Breast epithelium (tissue), 4 donors: ENCODE measurements around the gene ETAA1. TPM values are rescaled to one million over a fixed set of nuclear protein-coding genes. Genes with fewer than 3 reads are reported as not detected.

Experiments used
- DNase-seq, 2 donors: peaks; one replicate each; pipeline ENCODE4 v3.0.0-alpha.2; 2019; ENCODE audit warnings: low spot score in 2 of 2
- H3K27ac ChIP-seq, 2 donors: fragments of 200-600 bp; sonication (generic) in 1 of 2; one replicate each; pipeline ENCODE4 v1.5.1; 2016 to 2019; ENCODE audit warnings: mild to moderate bottlenecking in 1 of 2
- H3K27me3 ChIP-seq, 2 donors: fragments of 200-600 bp; sonication (generic) in 1 of 2; one replicate each; pipeline versions ENCODE4 v1.5.1 to v1.6.0; 2017 to 2019; ENCODE audit warnings: control low read depth in 1 of 2, mild to moderate bottlenecking in 1 of 2
- H3K36me3 ChIP-seq: fragments of 200-600 bp; one replicate; pipeline ENCODE4 v1.5.1; 2019
- H3K4me1 ChIP-seq, 2 donors: fragments of 200-600 bp; sonication (generic); one replicate each; pipeline ENCODE4 v1.5.1; 2016 to 2019; ENCODE audit warnings: control low read depth in 1 of 2
- H3K4me3 ChIP-seq, 3 donors: fragments of 200-600 bp; sonication (generic); 1 replicate in 2 of 3; 2 replicates in 1 of 3; pipeline ENCODE4 v1.5.1; 2016 to 2019; ENCODE audit warnings: mild to moderate bottlenecking in 3 of 3, moderate library complexity in 2 of 3
- H3K9me3 ChIP-seq, 2 donors: fragments of 200-600 bp; sonication (generic) in 1 of 2; one replicate each; pipeline ENCODE4 v1.5.1; 2016 to 2019; ENCODE audit warnings: control low read depth in 1 of 2
- CTCF ChIP-seq, 3 donors: fragments of 450-650 bp; IDR thresholded peaks; one replicate each; pipeline ENCODE4 v1.5.1; 2016 to 2017; ENCODE audit warnings: antibody characterized with exemption in 3 of 3, mild to moderate bottlenecking in 3 of 3, moderate library complexity in 3 of 3
- POLR2A ChIP-seq: fragments of 450-650 bp; IDR thresholded peaks from one replicate; pipeline ENCODE4 v1.6.1; 2016; ENCODE audit warnings: antibody characterized with exemption, mild to moderate bottlenecking, moderate library complexity
- POLR2AphosphoS5 ChIP-seq, 3 donors: sonication (generic); formaldehyde crosslinking; IDR thresholded peaks; one replicate each; pipeline ENCODE4 v1.6.1; 2017; ENCODE audit warnings: antibody characterized with exemption in 3 of 3
- intact Hi-C: fragments of 100-400 bp; cut with DNase I; formaldehyde crosslinking; loops from one replicate; pipeline ENCODE4 v1.15.1; 2023; ENCODE audit warnings: low total_unique reads
- total RNA-seq, 3 donors: library from RNA; depleted of rRNA; stranded (reverse); fragments of >200 nt; gene quantifications; one replicate each; pipeline ENCODE4 v1.1.0, GENCODE V29; 2016

Gene ETAA1
- 10 to 100 TPM; 17.0 to 23.6 (median 19.7) TPM for total RNA-seq

GRCh38 chr2:67397143-67397986 lies at the start of gene ETAA1:
TSS of gene ETAA1 (plus strand) at chr2:67397333. CDS start at chr2:67397449, 116 bp downstream.
- H3K27me3 ChIP-seq, result no peaks in the 10 kb centered on the region
- DNase-seq, result peak; percentile 84 to 92
- H3K27ac ChIP-seq, result peak within 1 kb of the TSS; percentile 96 to 97
- intact Hi-C loops, result no loop called here
- H3K4me3 ChIP-seq, result peak within 1 kb of the TSS; percentile 91 to 95 (median 91)
- H3K36me3 ChIP-seq, result no peaks in the 10 kb centered on the region
- no peaks in the 10 kb centered on the region for H3K4me1 ChIP-seq
- TF ChIP-seq CTCF (IDR thresholded peaks at IDR 0.05) (no peak), POLR2A (peak; percentile 68), POLR2AphosphoS5 (IDR thresholded peaks at IDR 0.05) (peak; percentile 78 to 95 (median 81))
- no peaks in the 10 kb centered on the region for H3K9me3 ChIP-seq

GRCh38 chr2:67366832-67367412 lies 30.2 kb upstream of the ETAA1 start:
- Histone ChIP-seq H3K4me3 (no peak overlapping the region), H3K4me1 (no peaks in the 10 kb centered on the region), H3K36me3 (no peaks in the 10 kb centered on the region), H3K27me3 (no peaks in the 10 kb centered on the region), H3K9me3 (peaks cover 0 to 8% of the 10 kb centered on the region in 2 donors), H3K27ac (no peak overlapping the region)
- intact Hi-C loops, result no loop called here
- TF ChIP-seq POLR2AphosphoS5 (IDR thresholded peaks at IDR 0.05), result no peak
- TF ChIP-seq POLR2A, result no peak
- TF ChIP-seq CTCF (IDR thresholded peaks at IDR 0.05), result no peak
- no peak for DNase-seq

- no peaks in the 10 kb centered on the region for H3K9me3 ChIP-seq
- H3K4me3 ChIP-seq, result no peak overlapping the region
- H3K36me3 ChIP-seq, result no peaks in the 10 kb centered on the region
- no peak for DNase-seq
- TF ChIP-seq POLR2AphosphoS5 (IDR thresholded peaks at IDR 0.05), result no peak
- no peak for TF ChIP-seq POLR2A
- TF ChIP-seq CTCF (IDR thresholded peaks at IDR 0.05), result no peak
- intact Hi-C loops, result no loop called here
- H3K4me1 ChIP-seq, result no peaks in the 10 kb centered on the region
- H3K27me3 ChIP-seq, result no peaks in the 10 kb centered on the region
- H3K27ac ChIP-seq, result no peak overlapping the region
These were observed 22.7 kb upstream of the ETAA1 start for GRCh38 chr2:67374481-67374880.

GRCh38 chr2:67374949-67375348 lies 22.2 kb upstream of the ETAA1 start:
- H3K27me3 ChIP-seq, result no peaks in the 10 kb centered on the region
- no peak for TF ChIP-seq POLR2AphosphoS5 (IDR thresholded peaks at IDR 0.05)
- no peaks in the 10 kb centered on the region for H3K4me1 ChIP-seq
- H3K27ac ChIP-seq, result no peak overlapping the region
- no peaks in the 10 kb centered on the region for H3K9me3 ChIP-seq
- no peak for DNase-seq
- H3K4me3 ChIP-seq, result no peak overlapping the region
- intact Hi-C loops, result no loop called here
- H3K36me3 ChIP-seq, result no peaks in the 10 kb centered on the region

- Histone ChIP-seq H3K4me1 (no peaks in the 10 kb centered on the region), H3K9me3 (no peaks in the 10 kb centered on the region), H3K27ac (no peak overlapping the region), H3K36me3 (no peaks in the 10 kb centered on the region), H3K27me3 (no peaks in the 10 kb centered on the region), H3K4me3 (no peak overlapping the region)
- intact Hi-C loops, result no loop called here
- DNase-seq, result no peak
- TF ChIP-seq POLR2A (no peak), POLR2AphosphoS5 (IDR thresholded peaks at IDR 0.05) (no peak), CTCF (IDR thresholded peaks at IDR 0.05) (no peak)
These were observed 18.6 kb upstream of the ETAA1 start for GRCh38 chr2:67378555-67378954.
